ENCODE measurements around the gene KHNYN.
A peak's percentile ranks its signal among the peaks of the same experiment; 100 is the strongest.

The KHNYN gene

DNA sequence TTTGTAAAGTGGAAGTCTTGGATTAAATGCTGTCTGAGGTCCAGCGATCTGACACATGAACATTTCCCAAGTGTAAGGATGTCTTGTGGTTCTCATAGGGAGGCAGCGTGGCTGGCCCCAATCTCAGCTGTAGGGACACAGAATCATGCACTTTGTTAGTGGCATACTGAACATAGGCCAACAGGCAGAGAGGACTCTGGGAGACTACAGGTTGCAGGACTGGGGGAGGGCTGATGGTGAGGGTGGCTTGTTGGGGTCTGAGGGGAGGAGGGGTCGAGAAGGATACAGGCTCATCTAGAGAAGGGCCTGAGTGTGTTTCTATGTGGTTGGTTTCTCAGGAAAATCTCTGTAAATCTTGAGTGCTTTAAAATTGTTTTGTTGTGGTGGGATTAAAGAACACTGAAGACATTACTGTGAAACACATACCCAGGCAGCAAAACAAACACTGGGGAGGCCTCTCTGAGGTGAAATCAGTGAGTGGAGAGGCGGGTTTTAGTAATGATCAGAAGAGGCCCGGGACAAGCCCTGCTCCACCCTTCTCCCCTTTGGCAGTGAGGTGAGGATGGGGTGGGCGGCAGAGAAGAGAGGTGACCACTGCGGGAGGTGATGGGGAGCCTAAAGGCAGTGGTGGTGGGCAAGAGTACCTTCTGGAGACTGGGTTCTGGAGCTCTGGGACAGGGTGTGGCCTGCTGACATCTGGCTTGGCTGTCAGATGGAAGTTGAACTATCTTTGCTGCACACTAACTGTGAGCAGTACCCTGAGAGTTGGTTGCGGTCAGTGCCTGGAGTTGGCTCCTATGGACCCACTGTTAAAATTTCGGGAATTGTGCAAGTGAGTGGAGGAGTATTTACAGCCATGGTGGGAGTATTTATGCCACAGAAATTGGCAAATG is 27.7 kb upstream of the KHNYN start:
- DNase-seq, result no peak

DNA sequence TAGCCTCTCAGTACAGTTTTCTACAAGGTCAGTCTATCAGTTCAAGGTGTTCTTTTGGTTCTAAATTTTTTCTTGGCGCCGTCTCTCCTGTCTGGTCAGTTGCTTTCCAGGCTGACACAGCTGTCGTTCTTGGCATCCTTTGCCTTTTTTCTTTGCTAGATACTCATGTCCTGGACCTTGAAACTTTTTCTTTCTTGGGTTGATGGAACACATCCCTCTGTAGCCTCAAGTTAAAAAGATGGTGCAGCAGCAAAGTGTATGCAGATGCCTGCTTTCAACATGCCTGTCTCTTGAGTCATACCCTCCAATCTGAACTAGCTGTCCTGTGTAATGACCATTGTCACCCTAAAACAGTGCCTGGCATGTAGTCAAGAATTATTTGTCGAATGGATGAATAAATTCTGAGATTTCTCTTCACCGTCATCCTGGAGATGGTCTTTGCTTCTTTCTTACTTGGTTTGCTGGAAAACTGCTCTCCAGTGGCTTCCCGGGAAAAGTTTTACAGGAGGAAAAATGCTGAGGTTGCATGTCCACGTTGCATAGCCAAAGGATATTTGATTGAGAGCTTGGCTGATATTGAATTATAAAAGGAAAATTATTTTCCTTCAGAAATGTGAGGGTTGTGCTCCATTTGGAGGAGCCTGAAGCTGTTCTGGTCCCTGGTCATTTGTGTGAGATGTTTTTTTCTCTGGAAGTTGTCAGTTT is 26.3 kb upstream of the KHNYN start:
- DNase-seq, result no peak

DNA sequence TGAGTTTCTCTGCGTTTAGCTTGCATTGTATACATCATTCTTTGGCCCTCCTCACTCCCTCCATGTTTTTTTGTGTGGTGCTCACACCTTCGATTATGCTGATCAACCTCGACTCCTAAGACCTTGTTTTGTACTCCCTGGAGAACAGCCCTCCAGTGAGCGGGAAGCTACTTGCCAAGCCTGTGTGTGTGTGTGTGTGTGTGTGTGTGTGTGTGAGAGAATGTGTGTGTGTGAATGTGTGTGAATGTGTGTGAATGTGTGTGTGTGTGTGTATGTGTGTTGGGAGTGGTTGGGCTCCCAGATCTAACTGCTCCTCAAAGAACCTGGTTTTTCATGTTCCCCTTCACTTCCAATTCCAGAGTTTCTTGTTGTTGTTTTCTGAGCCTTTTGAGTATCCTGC is 24.9 kb upstream of the KHNYN start:
- DNase-seq, result no peak

DNA sequence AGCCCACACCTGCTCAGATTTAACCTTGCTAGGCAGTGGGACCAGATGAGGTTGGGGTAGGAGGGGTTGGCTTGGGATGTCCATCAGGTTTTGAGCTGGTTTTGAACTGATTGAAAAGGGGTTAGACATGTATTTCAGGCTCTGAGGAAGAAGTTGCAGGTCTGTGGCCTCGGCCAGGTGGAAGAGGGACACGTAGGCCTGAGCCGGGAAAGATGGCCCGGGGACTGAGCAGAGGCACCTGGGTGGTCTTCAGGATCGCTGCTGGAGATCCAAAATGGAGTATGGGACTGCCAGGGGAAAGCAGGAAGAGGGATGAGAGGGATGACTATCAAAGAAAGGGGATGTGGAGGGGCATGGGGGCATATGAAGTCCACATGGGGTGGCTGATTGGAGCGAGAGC is 23.3 kb upstream of the KHNYN start:
- DNase-seq, result no peak

DNA sequence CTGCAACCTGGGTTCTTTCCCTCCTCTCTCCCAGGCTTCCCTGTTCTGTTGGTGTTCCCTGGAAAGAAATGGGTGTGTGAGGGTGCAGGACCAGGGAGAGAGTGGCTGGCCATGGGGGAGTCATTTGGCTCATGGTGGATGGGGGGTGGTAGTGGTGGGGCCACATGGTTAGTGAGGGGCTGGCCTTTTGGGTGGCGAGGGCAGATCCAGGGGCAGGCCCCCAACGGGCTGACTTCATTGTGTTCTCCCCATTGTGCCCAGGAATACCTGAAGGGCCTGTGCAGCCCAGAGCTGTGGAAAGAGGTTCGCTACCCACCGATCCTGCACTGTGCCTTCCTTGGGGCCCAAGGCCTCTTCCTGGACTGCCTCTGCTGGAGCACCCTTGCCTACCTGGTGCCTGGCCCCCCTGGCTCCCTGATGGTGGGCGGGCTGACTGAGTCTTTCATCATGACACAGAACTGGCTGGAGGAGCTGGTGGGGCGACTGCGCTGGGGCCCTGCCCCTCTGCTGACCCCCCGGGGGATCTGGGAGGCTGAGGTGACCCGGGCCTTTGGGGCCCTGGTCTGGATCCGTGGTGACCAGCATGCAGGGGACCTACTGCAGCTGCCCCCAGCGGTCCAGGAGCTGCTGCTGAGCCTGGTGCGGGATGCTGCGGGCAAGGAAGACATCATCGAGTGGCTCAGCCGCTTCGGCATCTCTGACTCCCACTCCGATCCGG is 22.0 kb upstream of the KHNYN start:
- DNase-seq, result no peak

DNA sequence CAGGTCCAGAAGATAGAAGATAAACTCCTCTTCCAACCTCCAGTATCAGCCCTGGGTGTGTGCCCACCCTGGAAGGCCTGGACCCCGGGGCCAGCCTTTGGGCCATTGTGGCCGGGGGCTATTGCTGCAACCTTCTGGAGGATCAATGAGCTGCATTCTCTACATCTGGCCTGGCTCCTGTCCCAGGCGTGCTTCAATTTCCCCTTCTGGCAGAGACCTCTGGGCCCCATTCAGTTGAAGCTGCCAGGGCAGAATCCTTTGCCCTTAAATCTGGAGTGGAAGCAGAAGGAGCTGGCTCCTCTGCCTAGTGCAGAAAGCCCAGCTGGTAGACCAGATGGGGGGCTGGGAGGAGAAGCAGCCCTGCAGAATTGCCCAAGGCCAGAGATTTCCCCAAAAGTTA is 21.0 kb upstream of the KHNYN start:
- no peak for DNase-seq

DNA sequence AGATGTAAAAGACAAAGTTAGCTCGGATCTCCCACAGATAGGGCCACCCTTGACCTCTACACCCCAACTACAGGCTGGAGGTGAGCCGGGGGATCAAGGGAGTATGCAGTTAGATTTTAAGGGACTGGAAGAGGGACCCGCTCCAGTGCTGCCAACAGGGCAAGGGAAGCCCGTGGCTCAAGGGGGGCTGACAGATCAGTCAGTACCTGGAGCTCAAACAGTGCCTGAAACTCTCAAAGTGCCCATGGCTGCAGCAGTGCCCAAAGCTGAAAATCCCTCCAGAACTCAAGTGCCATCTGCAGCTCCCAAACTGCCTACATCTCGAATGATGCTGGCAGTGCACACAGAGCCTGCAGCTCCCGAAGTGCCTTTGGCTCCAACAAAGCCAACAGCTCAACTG is 20.6 kb upstream of the KHNYN start:
- DNase-seq, result no peak

DNA sequence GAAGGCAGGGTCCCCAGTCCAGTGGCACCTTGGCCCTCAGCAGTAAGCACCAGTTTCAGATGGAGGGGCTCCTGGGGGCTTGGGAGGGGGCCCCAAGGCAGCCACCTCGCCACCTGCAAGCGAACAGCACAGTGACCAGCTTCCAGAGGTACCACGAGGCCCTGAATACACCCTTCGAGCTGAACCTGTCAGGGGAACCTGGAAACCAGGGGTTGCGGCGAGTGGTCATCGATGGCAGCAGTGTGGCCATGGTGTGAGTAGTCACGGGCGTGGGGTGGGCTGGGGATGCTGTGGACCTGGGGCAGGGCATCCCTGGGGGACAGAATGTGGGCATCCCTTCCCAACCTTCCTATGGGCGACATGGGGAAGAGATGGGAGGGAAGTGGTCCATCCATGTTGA is 19.8 kb upstream of the KHNYN start:
- DNase-seq, result no peak

DNA sequence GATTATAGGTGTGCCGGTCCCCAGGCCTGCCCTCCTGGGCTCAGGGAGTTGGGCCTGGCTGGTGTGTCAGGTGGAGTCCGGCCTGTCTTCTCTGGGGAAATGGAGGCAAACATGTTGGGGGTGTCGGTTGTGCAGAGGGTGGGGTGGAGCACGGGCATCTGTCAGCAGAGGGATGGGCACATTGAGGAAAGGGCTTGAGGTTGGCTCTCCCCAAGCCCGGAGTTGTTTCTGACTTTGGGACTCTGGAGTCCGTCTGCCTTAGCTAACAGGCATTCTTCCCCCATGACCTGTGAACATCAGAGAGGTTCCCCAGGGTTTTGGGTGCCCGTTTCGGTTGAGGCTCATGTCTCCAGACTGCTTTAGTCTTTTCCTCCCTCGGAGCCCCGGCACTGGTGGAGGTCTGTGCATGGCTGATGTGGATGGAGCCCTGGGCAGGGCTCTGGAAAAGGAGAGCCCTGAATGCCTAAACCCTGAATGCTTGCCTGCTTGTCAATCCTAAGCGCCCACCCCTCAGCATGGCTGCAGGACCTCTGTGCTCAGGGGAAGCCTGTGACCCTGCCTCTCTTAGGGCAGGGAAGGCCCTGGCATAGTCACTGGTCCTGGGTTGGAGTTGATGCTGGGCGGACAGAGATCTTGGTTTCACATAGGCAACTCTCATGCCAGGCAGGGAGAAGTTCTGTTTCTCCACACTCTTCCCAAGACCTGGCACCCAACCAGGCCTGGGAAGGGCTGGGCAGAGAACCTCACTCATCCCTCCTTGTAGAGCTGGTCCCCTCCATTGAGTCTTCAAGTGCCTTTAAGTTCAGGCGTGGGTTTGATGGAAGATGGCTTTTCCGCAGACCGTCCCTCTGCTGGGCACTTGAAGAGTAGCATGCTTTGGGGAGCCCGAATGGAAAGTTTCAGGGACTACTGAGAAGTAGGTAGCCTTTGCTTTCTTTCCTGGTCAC is 18.0 kb upstream of the KHNYN start:
- peak; percentile 13 for DNase-seq

DNA sequence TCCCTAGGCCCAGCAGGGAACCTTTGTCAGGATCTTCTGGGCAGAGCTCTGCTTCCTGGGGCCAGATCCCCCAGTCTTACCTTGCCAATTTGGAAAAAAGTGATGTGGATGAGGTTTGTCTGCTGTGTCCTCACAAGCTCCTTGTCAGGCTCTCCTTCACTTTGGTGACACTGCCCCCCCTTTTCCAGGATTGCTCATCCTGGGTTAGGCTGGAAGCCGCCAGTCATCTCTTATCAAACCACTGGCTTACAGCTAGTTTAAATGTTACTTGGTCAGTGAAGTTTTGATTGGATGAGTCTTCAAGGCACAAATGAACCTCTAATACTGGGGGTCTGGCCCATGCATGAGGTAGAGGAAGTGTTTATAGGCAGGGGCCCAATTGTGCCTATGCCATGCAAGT is 15.7 kb upstream of the KHNYN start:
- no peak for DNase-seq

DNA sequence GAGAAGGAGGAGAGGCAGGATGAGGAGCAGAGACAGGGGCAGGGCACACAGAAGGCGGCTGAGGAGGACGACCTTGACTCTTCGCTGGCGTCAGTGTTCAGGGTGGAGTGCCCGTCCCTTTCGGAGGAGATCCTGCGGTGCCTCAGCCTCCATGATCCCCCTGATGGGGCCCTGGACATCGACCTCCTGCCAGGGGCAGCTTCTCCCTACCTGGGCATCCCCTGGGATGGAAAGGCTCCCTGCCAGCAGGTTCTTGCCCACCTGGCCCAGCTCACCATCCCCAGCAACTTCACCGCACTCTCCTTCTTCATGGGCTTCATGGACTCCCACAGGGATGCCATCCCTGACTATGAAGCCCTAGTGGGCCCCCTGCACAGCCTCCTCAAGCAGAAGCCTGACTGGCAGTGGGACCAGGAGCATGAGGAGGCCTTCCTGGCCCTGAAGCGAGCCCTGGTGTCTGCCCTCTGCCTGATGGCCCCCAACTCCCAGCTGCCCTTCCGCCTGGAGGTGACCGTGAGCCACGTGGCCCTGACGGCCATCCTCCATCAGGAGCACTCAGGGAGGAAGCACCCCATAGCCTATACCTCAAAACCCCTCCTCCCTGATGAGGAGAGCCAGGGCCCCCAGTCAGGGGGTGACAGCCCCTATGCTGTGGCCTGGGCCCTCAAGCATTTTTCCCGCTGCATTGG is 14.9 kb upstream of the KHNYN start:
- DNase-seq, result no peak

DNA sequence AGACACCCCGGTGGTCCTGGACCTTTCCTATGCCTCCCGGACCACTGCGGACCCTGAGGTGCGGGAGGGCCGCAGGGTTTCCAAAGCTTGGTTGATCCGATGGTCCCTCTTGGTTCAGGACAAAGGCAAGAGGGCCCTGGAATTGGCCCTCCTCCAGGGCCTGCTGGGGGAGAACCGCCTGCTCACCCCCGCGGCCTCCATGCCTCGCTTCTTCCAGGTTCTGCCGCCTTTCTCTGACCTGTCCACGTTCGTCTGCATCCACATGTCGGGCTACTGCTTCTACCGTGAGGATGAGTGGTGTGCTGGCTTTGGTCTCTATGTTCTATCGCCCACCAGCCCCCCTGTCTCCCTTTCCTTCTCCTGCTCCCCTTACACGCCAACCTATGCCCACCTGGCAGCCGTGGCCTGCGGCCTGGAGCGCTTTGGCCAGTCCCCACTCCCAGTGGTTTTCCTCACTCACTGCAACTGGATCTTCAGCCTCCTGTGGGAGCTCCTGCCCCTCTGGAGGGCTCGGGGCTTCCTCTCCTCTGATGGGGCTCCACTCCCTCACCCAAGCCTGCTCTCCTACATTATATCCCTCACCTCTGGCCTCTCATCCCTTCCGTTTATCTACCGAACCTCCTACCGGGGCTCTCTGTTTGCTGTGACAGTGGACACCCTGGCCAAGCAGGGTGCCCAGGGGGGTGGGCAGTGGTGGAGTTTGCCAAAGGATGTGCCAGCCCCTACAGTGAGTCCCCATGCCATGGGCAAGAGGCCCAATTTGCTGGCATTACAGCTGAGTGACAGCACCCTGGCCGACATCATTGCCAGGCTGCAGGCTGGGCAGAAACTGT is 14.1 kb upstream of the KHNYN start:
- DNase-seq, result no peak

DNA sequence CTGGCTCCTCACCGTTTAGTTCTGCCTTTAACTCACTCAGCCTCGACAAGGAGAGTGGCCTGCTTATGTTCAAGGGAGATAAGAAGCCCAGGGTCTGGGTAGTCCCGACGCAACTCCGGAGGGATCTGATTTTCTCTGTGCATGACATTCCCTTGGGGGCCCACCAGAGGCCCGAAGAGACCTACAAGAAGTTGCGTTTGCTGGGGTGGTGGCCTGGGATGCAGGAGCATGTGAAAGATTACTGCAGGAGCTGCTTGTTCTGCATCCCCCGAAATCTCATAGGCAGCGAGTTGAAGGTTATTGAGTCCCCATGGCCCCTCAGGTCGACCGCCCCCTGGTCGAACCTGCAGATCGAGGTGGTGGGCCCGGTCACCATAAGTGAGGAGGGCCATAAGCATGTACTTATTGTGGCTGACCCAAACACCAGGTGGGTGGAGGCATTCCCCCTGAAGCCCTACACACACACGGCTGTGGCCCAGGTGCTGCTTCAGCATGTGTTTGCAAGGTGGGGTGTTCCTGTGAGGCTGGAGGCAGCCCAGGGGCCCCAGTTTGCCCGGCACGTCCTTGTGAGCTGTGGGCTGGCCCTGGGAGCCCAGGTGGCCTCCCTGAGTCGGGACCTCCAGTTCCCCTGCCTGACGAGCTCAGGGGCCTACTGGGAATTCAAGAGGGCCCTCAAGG is 13.4 kb upstream of the KHNYN start:
- DNase-seq, result no peak

DNA sequence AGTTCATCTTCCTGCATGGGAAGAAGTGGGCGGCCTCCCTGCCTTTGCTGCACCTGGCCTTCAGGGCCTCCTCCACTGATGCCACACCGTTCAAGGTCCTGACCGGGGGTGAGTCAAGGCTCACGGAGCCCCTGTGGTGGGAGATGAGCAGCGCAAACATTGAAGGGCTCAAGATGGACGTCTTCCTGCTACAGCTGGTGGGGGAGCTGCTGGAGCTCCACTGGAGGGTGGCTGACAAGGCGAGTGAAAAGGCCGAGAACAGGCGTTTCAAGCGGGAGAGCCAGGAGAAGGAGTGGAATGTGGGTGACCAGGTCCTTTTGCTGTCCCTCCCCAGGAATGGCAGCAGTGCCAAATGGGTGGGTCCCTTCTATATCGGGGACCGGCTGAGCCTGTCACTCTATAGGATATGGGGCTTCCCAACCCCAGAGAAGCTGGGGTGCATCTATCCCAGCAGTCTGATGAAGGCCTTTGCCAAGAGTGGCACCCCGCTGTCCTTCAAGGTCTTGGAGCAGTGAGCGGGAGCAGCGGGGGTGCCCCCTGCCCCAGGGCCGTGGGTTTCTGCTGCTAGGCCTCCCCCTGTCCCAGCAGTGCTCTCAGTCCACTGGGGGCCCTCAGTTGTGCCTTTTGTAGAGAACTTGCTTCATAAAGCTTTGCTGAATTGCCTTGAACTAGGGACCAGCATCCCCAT is 12.7 kb upstream of the KHNYN start:
- no peak for DNase-seq

DNA sequence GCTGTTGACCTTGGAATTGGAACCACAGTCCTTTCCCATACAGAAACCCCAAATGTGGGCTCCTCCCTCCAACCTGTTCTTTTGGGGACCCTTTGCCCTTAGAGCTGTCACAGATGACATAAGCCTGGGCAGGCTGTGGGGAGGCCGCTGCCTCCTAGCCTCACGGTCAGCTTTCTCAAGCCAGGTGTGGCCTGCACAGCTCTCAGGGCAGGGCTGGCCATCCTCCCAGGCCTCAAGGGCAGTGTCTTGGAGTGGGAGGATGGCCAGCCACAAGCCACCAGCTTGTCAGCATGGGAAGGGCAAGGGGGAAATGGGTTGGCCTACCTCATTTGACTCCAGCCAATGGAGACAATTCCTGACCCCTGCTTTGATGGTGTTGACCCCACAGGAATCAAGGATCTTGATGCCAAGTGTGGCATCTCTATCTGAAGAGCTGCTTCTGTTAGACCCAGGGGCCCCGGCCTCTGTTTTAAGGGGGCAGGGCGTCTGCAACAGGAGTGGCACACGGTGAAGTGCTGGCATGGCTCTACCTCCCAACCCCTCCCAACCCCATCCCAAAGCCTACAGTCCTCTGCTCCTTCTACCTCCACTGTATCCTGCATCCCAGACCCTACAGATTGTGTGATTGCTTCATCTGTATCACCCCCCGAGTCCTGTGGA is 11.8 kb upstream of the KHNYN start:
- no peak for DNase-seq

DNA sequence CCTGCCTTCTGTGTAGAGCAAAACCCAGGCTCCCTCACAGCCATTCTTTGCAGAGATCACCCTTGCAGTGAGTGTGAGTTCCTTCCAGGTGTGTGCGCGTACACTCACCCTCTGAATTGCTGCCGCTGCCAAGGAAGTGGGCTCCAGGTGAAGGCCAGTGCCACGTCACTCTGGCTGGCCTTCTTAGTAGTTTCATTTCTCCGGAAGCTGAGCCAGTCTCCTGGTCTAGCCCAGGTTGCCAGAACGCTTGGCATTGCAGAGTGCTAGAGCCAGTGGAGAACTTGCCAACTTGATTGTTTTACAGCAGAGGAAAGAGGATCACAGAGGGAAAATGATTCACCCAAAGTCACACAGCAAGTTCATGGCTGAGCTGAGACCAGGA is 11.3 kb upstream of the KHNYN start:
- DNase-seq, result no peak

DNA sequence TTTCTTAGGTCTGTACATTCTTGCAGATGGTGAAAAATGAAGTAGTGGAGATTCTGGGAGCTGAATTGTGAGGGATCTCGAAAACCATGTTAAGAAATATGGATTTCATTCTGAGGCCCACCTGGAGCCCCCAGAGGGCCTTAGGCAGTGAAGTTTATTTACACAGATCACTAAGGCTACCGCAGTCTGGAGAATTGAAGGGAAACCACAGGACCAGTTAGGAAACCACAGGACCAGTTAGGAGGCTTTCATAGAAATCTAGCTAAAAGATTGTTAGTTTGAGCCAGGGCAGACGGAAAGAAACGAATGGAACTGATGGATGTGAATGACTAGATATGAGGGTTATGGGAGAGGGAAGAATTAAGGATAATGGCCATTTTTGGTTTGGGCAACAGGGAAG is 7.5 kb upstream of the KHNYN start:
- DNase-seq, result no peak

DNA sequence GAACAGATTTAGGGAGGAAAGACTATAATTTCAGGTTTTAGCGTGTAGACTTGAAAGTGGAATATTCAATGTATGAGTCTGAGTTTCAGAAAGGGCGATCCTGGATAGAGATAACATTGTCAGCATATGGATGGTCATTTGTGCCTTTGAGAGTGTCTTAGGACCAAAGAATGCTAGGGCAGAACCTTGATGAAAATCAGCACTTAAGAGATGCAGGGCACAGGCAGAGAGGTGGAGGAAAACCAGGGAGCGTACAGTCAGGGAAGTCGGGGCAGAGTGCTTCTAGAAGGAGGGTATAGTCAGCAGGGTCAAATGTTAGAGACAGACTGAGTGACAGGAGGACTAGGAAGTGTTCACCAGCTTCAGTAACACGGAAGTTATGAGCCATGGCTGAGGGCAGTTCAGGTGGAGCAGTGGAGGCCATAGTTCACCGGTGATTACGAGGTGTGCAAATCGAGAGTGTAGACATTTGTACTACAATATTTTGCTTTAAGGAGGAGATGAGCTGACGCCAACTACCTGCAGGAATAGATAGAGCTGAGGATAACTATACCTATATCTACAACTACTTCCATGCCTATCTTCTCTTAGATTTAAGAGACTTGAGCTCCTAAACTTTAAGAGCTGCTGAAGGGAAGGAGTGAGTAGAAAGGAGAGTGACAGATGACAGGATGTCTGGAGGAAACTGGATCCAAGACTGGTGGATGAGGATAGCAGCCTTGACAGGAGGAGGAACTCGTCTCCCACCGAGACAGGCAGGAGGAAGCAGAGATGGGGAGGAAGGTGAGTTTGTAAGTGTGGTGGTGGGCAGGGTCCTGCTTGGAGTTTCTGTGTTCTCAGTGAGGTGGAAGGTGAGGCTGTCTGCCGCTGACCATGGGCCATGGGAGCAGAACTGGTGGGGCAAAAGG is 6.8 kb upstream of the KHNYN start:
- no peak for DNase-seq

Measured in central memory CD4-positive, alpha-beta T cell (primary cell).